ENCODE data around the gene KIF26B.

DNA sequence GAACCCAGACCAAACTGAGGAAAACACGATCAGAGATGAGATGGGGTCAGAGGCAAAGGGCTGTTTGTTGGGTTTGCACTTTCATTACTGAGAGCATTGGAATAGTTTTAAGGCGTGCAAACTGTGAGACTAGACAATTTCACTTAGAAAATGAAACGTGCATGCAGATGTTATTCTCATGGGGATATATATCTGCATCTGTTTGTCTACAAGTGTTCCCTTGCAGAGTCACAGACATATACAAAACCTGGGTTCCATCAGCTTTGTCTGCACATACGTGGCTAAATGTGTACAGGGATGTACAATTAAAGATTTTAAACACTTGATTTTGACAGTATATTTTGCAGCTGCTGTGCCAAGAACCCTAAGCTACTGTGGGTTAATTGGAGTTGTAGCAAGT is 355.4 kb downstream of the KIF26B start:
- no peak for TF ChIP-seq CTCF (optimal IDR thresholded peaks at IDR 0.05 in 1 of 3, IDR thresholded peaks at IDR 0.05 in 1 of 3, conservative IDR thresholded peaks at IDR 0.05 in 1 of 3; ENCODE audit: extremely low read depth in 1 of 3, insufficient read depth in 2 of 3, low read length in 3 of 3)
- TF ChIP-seq EZH2 (IDR thresholded peaks at IDR 0.05; ENCODE audit: low read length): no peak
